Measurements from ENCODE around the gene RNFT2.
"Not testable (repeated sequence)": the region's sequence is repeated elsewhere in the genome, so short reads cannot be mapped to it uniquely, and the experiment has no call there.

RNFT2 gene

DNA sequence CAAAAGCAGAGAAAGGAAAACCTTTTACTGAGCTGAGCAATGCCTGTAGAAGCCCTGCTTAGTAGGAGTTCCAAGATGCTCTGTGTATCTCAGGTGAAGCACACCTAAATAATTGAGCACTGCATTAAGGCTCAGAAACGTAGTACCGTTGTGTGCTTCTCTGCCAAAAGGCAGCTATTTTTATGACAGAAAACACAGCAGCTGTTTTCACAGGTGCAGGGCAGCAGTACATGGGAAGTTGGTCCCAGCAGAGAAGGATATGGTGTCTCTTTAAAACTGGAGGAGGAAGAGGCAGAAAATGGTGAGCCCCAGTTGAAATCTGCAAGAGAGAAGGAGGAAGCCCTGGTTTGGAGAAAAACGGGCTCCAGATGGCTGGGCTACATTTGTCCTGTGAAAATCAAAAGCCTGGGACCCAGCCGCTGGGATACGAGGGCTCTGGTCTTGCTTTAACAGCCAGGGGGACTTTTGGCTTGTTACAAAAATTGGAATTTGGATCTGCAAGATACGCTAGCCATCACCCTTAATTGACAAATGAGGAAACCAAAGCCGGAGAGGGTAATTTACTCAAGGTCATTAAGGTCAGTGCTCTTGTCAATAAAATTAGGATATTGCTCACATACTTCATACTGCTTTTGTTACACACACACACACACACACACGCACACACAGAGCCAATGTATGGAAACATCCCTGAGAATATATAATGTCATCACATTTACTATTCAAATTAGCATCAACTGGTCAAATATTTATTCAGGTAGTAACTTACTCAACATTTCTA is 27.6 kb upstream of the RNFT2 start:
- DNase-seq: no peak

DNA sequence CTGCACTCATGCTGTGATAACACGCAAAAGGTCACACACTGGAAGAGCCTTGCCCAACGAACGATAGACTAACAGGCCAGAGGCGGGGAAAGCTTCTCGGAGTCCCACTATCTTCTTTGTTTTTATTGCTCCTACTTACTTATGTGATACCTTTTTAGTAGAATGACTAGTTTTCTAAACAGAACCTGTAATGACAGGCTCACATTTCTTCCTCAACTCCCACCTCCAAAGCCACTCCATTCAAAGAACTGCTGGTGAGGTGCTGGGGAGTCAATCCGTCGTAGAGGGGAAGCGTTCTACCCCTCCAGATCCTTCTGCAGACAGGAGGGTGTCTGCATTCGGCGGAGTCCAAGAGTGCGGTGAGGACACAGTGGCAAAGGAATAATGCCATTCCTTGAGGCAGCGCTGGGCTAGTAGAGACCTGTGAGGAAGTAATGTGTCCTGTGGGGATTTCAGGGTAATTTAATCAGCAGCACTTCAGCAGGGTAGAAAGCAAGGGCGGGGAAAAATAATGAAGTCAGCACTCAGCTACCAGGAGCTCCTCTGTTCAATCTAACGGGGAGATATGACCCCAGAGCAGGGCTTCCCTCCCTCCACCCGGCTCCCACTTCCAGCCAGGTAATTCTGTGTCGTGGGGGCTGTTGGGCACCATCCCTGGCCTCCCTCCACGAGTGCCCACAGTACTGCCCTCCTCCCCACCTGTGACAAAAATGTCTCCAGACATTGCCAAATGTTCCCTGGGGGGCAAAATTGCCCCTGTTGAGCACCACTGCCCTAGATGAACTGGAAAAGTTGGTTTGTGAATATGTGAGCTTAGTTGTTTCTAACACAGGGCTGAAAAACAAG is 25.4 kb upstream of the RNFT2 start:
- DNase-seq: no peak

DNA sequence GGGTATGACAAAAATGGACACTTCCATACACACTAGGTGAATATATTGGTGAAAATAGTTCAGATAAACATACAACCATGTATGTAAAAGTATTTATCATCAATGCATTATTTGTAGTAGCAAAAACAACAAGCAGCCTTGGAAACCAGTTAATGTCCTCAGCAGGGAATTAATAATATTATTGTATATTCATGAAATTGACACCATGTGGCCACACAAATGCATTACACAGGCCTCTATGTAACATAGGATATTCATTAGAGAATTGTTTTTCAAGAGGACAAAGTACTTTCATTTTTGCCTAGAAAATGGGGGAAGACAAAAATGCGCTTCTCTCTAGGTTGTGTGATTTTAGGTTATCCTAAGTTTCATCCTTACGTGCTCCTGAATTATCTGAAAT is 24.6 kb upstream of the RNFT2 start:
- DNase-seq: no peak

DNA sequence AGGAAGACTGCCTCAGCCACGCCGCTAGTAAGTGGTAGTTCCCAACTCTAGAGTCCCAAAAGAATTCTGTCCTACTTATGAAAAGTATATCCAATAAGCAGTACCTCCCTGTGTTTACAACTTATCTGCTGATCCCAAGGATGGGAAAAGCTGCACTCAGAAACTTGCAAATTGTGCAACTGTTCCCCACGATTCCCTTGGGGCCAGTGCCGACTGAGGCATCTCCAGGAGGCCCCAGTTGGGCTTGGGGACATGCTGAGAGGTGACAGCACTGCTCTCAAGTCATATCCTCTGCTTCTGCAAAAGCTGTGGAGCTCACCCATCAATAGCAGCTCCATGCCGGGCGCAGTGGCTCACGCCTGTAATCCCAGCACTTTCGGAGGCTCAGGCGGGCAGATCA is 23.9 kb upstream of the RNFT2 start:
- DNase-seq: no peak

DNA sequence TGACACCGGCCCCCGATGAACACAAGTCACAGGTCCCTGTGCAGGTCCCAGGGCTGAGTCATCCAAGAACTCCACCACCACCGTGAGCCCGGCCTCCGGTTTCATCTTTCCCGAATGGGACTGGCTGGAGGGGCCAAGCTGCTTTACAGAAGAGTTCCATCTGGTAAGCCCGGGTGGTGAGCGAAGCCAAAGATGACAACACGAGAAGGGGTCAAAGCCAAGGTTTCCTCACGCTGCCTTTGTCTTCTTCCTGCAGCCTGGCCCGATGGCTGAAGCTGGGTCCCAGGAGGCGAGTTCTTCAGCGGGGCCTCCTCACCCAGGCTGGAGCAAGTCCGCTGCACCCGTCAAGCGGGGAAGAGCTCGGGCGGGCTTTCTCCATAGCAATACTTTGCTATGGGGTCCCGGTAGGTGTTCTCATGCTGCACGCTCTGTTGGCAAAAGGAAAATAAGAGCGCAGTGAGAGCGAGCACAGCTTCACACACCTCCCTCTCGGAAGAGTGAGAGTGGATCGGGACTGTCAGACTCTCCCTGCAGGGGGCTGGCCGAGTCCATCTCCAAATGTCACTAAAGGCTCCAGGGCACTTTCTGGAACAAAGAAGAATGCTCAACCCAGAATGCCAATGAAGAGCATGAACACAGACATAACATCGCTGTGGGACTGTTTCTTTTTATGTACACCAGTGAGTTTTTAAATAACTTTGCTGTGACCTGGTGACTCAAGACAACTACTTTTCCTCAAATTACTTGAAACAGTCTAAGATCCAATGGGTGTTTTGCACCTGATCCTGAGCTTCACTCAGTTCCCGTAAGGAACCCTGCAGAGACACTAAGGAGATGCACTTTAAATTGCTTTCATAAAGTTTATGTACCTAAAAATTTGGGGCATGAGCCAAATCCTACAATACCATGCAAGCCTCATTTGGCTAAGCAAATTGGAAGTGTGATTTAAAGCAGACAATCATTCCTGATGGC is 20.4 kb upstream of the RNFT2 start:
- DNase-seq: peak; percentile 85

DNA sequence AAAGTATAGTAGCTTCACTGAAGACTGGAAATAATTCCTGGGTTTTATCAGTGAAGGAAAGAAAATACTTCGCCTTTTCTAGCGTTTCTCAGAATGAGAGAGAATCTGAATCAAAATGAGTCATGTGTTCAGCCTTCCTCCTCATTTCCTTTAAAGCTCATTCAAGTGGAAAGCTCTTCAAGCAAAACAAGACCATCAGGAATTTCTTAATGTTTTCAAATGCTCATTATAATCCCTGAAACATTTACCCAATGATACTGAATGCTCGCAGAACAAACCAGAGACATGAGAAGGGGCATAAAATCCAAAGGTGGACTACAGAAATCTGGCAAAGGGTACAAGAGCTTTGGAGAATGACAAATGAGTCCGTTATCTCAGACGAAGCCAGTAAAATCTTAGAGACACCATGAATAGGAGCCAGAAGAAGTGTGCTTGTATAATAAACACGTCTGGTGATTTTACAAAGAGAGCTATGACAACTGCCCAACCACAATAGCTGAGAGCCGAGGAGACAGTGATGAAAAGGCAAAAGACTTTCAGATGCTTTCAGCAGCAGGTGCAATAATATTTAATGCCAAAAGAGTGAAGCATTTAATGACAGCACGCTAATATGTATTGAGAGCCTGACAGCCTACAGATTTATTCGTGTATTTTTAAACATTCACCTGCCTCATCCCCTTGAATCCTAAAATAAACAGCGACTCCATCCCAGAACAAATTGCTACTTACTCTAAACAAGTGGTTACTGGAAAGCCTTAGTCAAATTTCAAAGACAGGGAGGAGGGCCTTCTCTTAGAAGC is 19.3 kb upstream of the RNFT2 start:
- no peak for DNase-seq

DNA sequence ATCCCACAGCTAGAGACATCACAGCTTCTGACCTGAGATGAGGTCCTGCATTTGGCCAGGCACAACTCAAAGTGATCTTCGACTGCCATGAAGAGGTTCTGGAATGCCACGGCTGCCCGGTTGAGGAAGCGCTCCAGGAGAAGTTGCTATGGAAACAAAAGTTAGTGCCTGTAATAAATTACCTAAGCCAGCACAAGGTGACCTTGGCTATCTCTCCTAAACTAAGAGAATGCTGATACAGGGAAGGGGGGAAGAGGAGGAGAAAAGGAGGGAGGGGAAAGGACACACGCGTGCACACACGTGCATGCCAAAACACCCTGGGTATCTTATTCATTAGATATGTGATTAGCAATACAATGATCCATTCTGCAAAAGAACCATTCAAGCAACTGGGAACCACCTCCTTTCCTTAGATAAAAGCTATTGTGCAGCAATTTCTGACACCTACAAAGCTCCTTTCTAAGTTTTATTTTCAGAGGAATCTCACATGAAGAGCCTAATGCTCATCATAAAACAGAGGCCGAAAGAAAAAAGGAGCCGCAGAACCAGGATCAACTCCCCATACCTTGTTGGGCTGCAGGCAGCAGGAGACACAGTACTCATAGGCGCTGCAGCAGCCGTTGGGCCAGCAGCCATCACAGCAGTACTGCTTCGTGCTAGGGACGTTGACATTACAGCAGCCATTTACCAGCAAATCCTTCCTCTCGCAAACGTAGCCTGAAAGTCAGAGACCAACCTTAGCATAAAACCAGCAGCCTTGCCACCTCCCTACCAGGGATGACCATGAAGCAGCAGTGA is 18.2 kb upstream of the RNFT2 start:
- no peak for DNase-seq

DNA sequence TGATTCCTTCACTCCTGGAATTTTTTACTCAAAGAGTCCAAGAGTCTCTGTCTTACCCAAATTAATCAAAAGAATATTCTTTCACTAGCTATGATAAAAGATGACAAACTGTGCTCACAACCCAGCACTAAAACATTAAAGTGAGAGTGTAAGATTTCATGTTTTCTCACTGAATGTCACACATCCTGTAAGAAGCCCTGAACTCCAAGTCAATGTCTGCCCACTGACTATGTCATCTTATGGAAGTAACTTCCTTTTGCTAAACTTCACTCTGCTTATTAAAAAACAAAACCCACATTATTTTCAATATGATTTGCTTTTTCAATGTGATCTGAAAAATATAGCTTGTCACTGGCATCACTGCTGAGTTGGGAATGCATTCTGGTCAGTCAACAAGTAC is 15.9 kb upstream of the RNFT2 start:
- DNase-seq: no peak

DNA sequence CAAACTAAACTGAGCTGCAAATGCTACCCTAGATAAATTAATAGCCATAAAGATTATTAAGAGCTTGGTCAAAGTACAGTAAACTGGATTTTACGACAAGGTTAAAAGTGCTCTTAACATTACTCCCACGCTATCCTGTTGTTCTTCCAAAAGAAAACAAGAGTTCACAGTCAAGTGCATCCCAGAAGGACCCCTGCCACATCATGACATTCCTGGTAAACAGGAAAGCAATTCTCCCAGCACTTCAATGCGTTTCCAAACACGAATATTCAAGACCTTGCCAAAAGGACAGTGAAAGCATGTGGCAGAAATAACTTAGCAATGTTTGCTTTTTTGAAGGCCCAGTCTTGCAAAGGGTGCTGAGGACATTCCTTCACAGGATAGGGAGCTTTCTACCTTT is 11.4 kb upstream of the RNFT2 start:
- DNase-seq: no peak

DNA sequence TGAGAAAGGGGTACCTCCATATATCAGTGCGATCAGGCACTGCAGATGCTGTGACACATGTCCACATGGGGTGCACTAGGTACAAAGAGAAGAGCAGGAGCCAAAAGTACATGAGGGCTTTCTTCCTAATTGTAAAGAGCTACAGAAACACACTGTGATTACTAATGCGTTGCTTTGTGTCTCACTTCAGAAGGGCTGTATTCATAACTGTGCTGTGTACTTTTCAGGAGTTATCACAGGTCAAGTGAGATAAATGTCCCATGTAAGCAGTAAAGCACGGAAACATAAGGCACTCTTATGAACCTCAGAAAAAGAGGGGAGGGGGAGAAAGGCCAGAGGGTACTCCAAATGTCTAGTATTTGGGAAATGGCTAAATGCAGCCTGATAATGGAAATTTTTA is 10.9 kb upstream of the RNFT2 start:
- DNase-seq: no peak

DNA sequence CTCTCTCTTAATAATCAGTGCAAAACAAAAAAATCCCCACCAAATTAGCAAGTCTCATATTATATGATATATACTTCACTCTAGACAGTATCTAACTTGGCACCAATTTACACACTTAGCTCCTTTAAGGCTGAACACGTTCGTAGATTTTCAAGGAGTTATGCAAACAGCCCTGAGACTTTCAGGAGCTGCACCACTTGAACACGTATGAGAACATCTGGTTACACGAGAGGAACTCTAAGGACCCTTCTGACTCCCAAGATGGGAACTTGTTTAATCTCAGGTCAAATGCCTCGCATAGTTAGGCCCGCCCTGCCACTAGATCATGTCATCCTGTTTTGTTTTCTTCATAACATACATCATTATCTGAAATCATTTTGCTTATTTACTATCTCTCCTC is 10.2 kb upstream of the RNFT2 start:
- no peak for DNase-seq

DNA sequence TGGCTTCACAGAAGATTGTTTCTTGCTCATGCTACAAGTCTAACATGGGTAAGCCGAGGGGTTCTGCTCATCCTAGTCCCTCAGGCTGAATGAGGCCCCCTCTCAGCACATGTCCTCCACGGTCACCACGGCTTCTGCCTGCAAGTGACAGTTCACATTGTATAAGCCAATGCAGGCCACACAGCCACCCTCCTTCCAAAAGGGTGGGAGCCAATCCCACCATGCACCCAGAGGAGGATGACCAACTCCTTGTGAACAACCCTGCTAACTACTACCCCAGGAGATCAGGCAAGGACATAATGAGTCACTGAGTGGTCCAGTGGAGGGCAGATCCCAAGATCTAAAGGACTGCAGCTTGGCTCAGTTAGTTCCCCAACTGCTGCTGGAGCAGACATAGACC is 6.3 kb upstream of the RNFT2 start:
- no peak for DNase-seq

DNA sequence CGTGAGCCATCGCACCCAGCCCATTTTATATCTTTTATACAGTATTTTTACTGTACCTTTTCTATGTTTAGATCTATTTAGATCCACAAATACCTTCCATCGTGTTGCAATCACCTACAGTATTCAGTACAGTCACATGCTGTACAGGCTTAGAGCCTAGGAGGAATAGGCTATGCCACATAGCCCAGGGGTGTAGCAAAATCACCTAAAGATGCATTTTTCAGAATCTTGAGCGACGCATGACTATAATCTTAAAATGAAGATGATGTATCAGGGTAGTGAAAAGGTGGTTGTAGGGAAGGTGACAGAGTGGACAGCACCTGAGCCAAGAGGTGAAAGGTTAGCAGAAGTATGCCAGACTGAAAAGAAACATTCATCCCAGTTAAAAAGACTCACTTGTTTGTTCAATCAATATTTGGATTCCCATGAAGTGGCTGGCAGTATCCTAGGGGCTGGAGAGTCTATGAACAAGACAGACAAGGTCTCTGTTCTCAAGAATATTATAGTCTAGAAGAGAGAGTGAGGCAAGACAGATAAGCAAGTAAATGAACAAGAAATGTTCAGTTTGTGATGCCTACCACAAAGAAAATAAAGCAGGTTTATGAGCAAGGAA is 3.9 kb upstream of the RNFT2 start:
- DNase-seq: no peak

DNA sequence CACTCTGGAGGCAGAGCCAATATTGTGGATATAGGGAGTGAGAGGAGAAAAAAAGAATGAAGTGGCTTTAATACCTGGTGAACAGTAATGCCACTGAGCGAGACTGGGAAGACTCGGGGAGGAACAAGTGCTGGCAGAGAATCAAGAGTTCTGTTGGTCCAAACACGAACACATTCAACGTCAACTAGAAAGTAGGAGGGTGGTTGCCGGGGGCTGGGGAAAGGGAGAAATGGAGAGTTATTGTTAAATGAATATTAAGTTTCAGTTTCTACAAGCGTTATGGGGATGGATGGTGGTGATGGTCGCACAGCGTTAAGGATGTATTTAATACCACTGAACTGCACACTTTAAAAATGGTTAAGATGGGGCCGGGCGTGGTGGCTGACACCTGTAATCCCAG is 3.0 kb upstream of the RNFT2 start:
- no peak for DNase-seq

DNA sequence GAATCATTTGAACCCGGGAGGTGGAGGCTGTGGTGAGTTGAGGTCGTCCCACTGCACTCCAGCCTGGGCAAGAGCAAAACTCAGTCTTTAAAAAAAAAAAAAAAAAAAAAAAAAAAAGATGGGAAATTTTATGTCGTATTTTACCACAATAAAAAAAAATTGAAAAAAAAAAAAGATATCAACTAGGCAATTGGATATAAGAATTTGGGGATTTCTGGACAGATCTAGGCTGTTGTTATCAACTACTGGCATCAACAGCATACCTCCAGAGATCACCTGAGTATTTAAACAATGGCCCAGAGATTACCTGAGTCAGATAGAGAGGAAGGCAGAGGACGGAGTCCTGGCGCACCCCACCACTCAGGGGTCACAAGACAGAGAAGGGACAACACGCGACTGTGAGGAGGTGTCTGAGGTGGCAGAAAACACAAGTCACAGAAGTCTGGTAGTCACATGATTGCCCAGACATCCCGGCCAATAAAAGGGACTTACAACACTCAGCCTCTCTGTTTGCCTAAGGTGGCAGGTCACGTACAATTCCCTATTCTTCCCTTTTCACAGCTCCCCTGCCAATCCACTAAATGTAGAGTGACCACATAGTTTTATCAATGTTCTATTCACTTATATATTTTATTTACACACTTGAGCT is 2.0 kb upstream of the RNFT2 start:
- DNase-seq: no peak

DNA sequence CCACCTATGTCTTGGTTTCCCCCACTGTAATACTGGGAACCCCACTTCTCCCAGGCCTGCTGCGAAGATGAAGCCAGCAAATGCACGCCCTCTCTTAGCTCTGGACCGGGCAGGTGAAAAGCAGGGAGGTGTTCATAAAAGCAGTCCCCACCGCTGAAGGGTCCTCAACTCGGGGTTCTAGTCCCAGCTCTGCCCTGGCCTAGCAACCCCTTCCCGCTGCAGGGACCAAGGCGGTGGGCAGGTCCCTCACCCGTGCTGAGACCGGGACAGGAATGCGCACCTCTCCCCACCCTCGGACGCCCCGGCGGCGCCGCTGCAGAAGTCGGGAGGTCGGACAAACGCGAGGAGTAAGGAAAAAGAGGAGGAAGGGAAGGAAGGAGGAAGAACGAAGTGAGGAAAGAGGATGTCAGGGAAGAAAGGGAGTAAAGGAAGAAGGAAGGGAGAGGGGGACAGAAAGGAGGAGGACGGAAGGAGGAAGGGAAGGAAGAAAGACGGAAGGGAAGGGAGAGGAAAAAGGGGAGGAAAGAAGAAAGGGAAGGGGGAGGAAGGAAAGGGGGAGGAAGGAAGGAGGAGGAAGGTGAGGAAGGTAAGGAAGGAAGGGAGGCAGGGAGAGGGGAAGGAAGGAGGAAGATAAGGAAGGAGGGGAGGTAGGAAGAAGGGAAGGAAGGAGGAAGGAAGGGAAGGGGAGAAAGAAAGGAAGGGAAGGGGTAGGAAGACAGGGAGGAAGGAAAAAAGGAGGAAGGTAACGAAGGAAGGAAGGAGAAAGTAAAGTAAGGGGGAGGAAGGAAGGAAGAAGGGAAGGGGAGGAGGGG is 947 bp upstream of the RNFT2 start:
- DNase-seq: no peak

DNA sequence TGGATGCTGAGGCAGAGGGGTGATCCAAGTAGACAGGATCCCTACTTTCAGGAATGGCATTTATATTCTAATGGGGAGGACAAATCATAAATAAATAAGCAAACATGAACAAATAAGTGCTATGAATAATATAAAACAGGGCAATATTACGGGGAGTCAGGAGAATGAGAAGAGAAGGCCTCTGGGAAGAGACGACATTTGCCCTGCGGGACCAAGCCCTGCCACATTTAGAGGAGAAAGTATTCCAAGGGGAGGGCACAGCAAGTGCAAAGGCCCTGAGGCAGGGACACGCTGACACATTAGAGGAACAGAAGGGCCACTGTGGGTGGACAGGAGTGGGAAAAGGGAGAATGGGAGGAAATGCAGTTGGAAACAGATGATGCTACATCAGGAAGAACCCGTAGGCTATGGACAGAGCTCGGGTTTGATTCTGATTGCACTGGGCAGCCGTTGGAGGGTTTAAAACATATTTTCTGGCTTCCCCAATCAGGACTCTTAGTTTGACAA is 1.3 kb downstream of the RNFT2 start:
- no peak for DNase-seq

DNA sequence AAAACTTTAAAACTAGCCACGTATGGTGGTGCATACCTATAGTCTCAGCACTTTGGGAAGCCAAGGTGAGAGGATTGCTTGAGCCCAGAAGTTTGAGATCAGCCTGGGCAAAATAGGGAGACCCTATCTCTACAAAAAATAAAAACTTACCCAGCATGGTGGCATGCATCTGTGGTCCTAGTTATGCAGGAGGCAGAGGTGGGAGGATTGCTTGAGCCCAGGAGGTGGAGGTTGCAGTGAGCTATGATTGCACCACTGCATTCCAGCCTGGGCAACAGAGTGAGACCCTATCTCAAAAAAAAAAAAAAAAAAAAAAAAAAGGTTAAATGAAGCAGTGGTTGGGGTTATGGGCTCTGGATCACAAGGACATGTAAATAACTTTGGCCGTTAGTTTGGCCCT is 4.7 kb downstream of the RNFT2 start:
- not testable (repeated sequence) for DNase-seq

DNA sequence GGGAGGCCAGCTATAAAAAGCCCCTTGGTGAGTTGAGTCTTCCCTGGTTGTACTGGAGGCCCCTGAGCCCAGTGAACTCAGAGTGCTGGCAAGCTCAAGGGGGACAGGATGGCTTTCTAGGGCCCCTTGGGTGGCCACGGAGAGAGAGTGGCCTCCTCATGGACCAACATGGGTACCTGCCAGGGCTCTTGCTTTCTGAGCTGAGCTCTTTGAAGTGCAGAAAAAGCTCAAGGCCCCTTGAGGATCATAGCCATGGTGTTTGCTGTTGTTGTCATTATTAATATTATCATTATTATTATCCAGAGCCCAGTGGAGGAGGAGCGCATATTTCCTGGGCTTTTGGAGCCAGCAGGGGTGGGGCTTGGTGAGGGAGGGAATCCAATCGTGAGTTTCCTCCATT is 6.7 kb downstream of the RNFT2 start:
- DNase-seq: no peak
